AG08396 (cell line): ENCODE measurements around the gene ARMC2.
A peak's percentile ranks its signal among the peaks of the same experiment; 100 is the strongest.

Experiments
- DNase-seq: peaks from one replicate; pipeline ENCODE4 v3.0.0; 2012; ENCODE audit warnings: low spot score, mixed read lengths

ARMC2 gene

GRCh38 chr6:108988296-108988695, 140.1 kb downstream of the ARMC2 start:
- no peak for DNase-seq

DNA sequence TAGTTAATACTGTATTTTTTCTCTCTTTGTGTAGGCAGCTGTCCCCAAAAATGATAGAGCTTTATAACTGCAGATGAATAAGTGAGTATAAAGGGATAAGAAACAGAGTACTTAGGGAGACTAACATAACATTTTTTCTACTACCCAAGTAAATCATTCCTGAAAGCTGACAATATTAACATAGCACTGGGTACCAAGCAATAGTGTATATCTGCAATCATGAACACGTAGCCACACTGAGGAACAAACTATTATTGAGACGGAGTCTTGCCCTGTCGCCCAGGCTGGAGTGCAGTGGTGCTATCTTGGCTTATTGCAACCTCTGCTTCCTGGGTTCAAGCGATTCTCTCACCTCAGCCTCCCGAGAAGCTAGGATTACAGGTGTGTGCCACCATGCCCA, 140.5 kb downstream of the ARMC2 start:
- DNase-seq, result no peak

GRCh38 chr6:108989700-108990099, 141.5 kb downstream of the ARMC2 start:
- no peak for DNase-seq

GRCh38 chr6:108993876-108994275, 145.7 kb downstream of the ARMC2 start:
- no peak for DNase-seq

DNA sequence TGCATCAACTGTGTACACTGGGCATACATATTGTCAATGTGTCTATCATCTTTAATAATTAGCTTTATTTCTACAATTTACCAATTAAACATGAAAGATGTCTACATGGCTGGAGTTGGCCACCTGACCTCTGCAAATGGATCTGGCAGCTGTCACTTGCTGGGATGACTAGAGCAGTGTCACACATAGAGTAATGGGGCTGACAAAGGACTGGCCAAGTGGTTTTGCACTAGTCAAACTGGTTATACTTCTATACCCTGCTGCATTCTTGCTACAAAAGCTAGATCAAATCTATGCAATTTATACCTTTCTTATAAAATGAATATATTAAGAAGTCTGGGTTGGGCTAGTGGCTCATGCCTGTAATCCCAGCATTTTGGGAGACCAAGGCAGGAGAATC, 147.1 kb downstream of the ARMC2 start:
- no peak for DNase-seq

DNA sequence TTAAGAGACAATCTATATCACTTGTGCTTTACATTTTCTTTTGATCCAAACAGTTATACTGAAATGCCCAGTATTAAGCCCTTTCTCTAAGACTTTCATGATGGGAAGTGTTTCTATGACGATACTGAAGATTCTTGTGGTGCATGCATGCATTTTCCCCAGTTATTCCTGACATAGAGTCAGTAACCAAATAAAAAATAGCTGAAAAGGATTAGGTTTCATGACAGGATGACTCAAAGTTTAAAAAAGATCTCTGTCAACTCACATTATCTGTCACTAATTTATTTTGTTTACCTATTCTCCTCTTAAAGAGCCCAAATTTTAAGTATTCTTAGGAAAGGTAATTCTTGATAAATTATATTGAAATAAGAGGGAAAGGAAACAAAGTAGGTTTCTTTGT, 148.0 kb downstream of the ARMC2 start:
- DNase-seq, result no peak

DNA sequence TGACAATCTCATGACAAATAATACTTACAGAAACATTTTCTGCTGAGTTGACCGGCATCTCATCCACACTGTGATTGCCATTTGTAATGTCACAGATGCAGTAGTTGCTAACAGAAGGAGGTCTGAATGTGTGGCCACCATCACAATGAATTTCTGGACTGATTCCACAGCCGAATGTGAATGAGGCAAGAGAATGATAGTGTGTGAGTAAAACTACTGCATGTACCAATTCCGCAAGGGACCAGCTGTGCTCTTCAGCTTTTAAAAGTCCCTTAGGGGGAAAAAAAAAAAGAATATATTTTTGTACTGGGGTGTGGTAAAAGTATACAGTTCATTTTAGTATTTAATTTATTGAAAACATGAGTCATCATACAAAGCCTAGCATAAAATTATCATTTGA, 150.3 kb downstream of the ARMC2 start:
- DNase-seq, result no peak

DNA sequence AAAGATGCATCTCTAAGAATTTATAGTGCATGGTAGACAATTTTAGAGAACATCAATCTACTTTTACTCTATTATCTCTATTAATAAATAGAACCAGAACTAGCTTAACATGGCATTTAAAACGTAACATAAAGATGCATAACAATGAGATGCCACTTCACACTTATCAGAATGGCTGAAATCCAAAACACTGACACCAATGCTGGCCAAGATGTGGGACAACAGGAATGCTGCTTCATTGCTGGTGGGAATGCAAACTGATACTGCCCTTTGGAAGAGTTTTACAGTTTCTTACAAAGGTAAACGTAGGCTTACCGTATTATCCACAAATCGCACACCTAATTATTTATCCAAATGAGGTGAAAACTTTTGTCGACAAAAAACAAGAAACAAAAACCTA, 151.2 kb downstream of the ARMC2 start:
- DNase-seq, result no peak

- DNase-seq, result no peak
Observed at GRCh38 chr6:109000289-109000688, 152.1 kb downstream of the ARMC2 start.

DNA sequence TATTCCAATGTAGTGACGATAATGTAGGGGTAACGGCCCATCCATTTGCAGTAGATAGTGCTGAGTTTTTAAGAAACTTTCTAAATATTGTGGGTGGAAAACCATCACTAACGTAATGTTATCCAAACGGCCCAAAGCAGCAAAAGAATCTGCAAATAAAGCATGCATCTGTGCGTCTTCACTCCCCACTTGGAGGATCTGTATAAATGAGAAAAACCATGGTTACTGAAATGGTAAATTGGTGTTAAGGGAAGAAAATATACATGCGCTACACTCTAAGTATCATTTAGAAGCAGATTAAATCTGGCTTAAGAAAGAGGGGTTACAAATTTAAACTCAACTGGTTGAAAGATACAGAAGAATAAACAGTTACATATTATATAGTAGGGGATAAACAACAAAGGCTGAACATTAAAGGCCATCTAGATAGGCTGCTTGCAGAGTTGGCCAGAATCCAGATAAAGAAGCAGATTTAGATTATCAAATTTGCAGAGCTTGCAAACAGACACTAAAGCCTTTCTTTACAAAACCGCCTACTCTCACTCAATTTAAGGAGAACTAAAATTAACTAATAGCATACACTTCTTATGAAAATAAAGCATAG, 153.2 kb downstream of the ARMC2 start:
- DNase-seq, result no peak

DNA sequence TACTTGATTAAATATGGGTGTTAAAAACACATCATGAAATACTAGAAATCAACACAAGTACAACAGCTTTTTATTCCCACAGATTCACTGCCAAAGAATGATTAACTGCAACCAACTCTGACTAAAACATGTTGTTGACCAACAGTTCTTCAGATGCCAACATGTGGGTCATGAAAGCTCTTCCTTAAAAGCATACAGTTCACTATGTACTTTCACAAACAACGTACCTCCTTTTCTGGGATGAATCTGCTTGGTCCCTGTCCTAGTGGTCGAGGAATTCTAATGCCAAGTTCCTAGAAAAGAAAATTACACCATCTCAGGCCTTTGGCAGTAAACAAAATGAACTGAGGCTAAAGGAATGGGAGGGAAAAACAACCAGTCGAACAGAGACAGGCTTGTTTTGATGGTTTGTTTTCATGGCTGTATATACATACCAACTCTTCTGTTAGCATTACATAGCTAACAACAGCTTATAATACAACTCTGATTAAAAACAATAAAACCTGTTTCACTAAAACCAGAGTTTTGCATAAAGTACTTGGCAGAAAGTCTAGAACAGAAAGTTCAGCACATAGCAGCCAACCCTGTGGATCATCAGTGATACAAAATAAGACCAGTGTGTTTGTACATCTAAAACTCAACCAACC, 154.0 kb downstream of the ARMC2 start:
- no peak for DNase-seq

GRCh38 chr6:109002882-109003281, 154.7 kb downstream of the ARMC2 start:
- DNase-seq, result no peak

GRCh38 chr6:109006818-109007217, 158.6 kb downstream of the ARMC2 start:
- DNase-seq, result no peak

DNA sequence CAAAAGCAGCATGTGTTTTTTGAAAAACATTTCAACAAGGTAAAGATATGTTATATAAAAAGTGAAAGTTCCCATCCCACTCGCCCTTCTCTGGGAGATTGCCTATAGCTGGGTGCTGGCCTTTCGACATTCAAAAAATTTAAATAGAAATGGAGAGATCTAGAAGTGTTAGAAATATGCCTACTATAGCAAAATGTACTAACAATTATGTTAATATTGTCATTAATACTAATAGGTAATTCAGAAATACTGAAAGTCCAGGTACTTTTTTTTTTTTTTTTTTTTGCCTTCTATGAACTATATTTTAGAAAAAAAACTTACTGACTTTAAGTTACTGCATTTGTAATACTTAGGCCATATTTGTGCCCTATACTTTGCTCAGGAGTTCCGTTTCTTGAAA, 159.3 kb downstream of the ARMC2 start:
- DNase-seq, result no peak

- no peak for DNase-seq
Observed at GRCh38 chr6:109008054-109008453, 159.8 kb downstream of the ARMC2 start.

DNA sequence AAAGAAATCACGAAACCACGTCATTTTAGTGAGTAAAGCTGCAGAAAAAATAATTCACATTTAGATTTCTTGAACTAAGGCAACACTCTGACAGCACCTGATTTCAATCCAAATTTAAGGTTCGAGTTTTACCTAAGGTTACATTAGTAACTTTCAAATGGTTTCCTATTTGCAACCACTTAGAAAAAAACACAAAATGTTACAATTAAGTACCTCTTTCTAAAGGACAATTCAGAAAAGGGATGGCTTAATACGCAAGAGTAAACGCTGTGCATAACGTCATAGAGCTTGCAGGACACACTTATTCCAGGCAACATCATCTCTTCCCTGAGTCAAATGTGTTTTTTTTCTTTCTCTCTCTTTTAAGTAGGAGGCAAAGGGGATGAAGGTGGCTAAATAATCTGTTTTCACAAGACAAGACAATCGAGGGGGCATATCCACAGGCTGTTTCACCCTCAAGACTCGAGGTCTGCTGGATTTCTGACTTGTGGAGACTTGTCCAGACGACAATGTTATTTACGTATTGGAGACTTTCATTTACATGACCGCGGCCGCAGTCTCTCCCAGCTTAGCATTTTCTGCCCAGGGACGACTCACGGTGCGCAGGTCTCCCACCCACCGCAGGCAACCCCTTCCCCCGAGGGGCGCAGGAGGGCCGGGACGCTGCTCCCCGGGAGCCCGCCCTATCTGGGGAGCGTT, 160.5 kb downstream of the ARMC2 start:
- peak; percentile 31 for DNase-seq

- peak; percentile 92 for DNase-seq
Observed at GRCh38 chr6:109009236-109009961, 161.2 kb downstream of the ARMC2 start.

DNA sequence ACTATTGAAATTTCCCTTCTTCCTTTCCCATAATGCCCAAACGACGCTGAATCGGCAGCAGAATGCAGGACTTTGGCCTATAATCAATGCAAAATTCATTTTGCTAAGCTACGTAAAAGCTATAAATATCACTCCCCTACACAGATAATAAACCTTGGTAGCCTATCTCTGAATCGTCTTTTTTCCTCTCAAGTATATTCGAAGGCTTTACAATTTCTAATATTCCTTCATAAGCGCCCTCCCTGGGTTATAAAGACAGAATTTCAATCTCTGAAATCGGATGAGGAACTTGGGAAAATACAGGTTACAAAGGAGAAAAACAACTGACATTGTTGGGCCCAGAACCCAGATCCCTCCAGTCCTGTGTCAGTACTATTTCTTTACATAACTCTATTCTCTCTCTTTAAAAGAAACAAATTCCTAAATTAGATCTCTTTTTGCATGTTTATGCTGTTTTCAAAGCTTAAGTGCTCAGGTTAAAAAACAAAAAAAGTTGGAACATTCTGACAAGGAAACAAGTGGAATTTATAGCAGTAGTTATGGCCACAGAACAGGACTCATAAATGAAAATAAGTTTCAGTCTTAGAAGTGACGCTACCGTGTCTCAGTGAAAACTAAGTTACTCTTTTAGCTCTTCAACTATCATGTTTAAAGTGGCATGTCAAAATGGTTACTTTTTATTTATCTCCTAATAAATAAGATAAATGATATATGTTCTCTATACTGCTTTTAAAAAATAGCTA, 161.9 kb downstream of the ARMC2 start:
- DNase-seq, result no peak

DNA sequence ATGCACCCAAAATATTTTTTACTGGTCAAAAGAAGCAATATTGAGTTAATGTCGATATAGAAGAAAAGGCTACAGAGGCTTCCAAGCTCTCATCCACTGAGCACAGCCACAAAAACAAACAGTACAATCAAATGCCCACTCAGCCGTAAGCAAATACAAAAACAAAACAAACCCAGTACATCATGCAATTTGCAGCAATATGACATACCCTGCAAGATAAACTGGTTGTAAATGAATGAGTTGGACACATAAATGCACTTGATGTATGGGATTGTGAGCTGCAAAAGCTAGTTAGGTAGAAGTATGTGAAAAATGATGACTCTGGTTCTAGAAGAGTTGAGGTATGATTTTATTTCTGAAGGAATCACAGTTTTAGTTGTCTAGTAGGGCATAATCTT, 162.5 kb downstream of the ARMC2 start:
- DNase-seq, result no peak

DNA sequence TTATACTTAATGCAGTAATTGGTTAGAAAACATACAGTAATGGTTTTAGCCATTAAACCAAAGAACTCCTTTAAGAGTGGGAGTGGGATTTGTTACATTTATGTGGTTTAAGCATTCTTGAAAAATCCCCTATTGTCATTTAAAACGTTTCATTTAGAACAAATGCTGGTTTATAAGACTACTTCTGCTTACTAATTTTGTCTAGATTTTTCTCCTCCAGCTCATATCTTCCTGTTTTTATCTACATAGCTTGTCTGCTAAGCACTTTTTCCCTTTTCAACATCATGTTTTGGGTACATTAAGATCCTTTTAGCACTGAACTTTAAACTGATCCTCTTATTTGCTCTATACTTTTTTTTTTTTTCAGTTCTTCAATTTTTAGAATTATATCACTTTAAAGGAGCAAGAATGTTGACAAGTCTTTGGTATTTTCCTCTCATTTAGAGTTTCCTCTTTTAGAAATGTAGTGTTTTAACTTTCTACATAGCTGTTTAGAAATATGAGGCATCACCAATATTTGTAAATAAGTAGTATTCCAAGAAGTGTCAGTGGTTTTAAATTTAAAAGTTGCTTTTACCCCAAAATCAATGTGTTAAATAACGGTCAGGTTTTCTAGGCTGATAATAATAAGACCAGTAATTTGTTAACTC, 165.6 kb downstream of the ARMC2 start:
- no peak for DNase-seq

- no peak for DNase-seq
Observed at GRCh38 chr6:109014606-109015005, 166.4 kb downstream of the ARMC2 start.

- no peak for DNase-seq
Observed at GRCh38 chr6:109015176-109015575, 167.0 kb downstream of the ARMC2 start.
